Thyroid gland (tissue), 4 donors: Measurements from ENCODE around the gene C17orf107.
"Not testable (repeated sequence)": the region's sequence is repeated elsewhere in the genome, so short reads cannot be mapped to it uniquely, and the experiment has no call there.

Source experiments
- POLR2A ChIP-seq, 2 donors: fragments of 450-650 bp; IDR thresholded peaks; one replicate each; pipeline ENCODE4 v1.6.1; 2017; ENCODE audit warnings: antibody characterized with exemption in 2 of 2, mild to moderate bottlenecking in 2 of 2, moderate library complexity in 1 of 2
- TF ChIP-seq, protein P1 (sequence below), 6 experiments: fragments of 200-600 bp in 3 of 6; fragments of 450-650 bp in 3 of 6; sonication (generic) in 3 of 6; IDR thresholded peaks; one replicate each; pipeline ENCODE4 v1.5.1; 2016 to 2019; ENCODE audit warnings: antibody characterized with exemption in 6 of 6, mild to moderate bottlenecking in 2 of 6, inconsistent platforms in 1 of 6, moderate library complexity in 1 of 6

DNA sequence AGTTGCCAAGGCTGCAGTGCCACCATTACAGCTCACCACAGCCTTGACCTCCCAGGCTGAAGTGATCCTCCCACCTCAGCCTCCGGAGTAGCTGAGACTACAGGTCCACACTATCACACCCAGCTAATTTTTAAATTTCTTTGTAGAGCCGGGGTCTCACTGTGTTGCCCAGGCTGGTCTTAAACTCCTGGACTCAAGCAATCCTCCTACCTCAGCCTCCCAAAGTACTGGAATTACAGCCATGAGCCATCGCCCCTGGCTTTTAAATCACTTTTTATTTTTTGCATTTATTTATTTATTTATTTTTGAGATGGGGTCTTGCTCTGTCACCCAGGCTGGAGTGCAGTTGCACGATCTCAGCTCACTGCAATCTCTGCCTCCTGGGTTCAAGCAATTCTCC is 15.2 kb downstream of the C17orf107 start:
- TF ChIP-seq, protein P1, sequence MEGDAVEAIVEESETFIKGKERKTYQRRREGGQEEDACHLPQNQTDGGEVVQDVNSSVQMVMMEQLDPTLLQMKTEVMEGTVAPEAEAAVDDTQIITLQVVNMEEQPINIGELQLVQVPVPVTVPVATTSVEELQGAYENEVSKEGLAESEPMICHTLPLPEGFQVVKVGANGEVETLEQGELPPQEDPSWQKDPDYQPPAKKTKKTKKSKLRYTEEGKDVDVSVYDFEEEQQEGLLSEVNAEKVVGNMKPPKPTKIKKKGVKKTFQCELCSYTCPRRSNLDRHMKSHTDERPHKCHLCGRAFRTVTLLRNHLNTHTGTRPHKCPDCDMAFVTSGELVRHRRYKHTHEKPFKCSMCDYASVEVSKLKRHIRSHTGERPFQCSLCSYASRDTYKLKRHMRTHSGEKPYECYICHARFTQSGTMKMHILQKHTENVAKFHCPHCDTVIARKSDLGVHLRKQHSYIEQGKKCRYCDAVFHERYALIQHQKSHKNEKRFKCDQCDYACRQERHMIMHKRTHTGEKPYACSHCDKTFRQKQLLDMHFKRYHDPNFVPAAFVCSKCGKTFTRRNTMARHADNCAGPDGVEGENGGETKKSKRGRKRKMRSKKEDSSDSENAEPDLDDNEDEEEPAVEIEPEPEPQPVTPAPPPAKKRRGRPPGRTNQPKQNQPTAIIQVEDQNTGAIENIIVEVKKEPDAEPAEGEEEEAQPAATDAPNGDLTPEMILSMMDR (IDR thresholded peaks at IDR 0.05), result not testable (repeated sequence)
- TF ChIP-seq POLR2A (IDR thresholded peaks at IDR 0.05), result not testable (repeated sequence)
